Measurements from ENCODE around the gene ATF3. TPM values are rescaled to one million over a fixed set of nuclear protein-coding genes. Genes with fewer than 3 reads are reported as not detected.

The ATF3 gene
- total RNA-seq, 1 experiment from 2014 or later, result 43.2 TPM

- Histone ChIP-seq H3K4me3 (replicated peaks in 1 of 2; ENCODE audit: low read depth in 1 of 2, low read length in 2 of 2) (no peak overlapping the region), H3K4me1 (ENCODE audit: control insufficient read depth in 1 of 2, insufficient read depth in 2 of 2, low read length in 2 of 2) (peaks cover 11 to 48% of the 10 kb centered on the region in 2 experiments; a peak in 3 of 4 replicates), H3K27ac (ENCODE audit: low read depth, low read length) (no peak overlapping the region), H4K20me1 (ENCODE audit: insufficient read depth) (no peaks in the 10 kb centered on the region; the same call in 1 of the 2 replicates), H3K27me3 (ENCODE audit: insufficient read depth, low read length) (peaks cover 19% of the 10 kb centered on the region; the same call in 1 of the 2 replicates), H3K9me2 (ENCODE audit: insufficient read depth) (no peaks in the 10 kb centered on the region), H2AFZ (ENCODE audit: low read depth, low read length, poor library complexity, severe bottlenecking) (no peak overlapping the region), H3K79me2 (ENCODE audit: insufficient read depth, low read length) (peaks cover 60% of the 10 kb centered on the region), H3K9ac (ENCODE audit: low read length) (no peak overlapping the region), H3K4me2 (ENCODE audit: low read length) (peak overlapping the region; percentile 97), H3K36me3 (ENCODE audit: control insufficient read depth in 1 of 2, insufficient read depth in 2 of 2, low read length in 2 of 2) (peaks cover 5 to 10% of the 10 kb centered on the region in 2 experiments; a peak in 1 of 4 replicates), H3K9me3 (ENCODE audit: control insufficient read depth in 1 of 2, insufficient read depth in 1 of 2, low read depth in 1 of 2, low read length in 2 of 2) (no peaks in the 10 kb centered on the region)
- TF ChIP-seq ZNF274 (IDR thresholded peaks at IDR 0.05; ENCODE audit: low read depth, low read length) (no peak), ATF3 (IDR thresholded peaks at IDR 0.05) (no peak), POLR2AphosphoS5 (IDR thresholded peaks at IDR 0.05; ENCODE audit: low read depth, low read length) (0 out of 2 replicates have a peak, but pooled peaks have one; percentile 35)
- ChIA-PET RAD21 (ENCODE audit: low non-redundant PET in 1 of 2, low total read pairs in 2 of 2, uncharacterized antibody in 2 of 2, unreplicated experiment in 2 of 2) (interaction anchor here in 1 of 2 experiments (1.1 kb wide), 1 partner anchor 133 kb away, joined by 5 read pairs; no protein-coding TSS in a partner anchor), CTCF (interaction anchor here (1.8 kb wide), 1 partner anchor 133 kb away, joined by 7 read pairs; no protein-coding TSS in a partner anchor), POLR2A (no interaction called here)
- DNase-seq (ENCODE audit: low read depth, low spot score) (no peak), ATAC-seq (no peak)
- intact Hi-C loops (cut with micrococcal nuclease), result no loop called here
- BruUV-seq (replicated peaks), result no TSS peak
Measured at GRCh38 chr1:212610575-212610967, 2.0 kb downstream of the ATF3 start.

GRCh38 chr1:212611000-212611948 is 2.7 kb downstream of the ATF3 start:
- Histone ChIP-seq H3K4me3 (replicated peaks in 1 of 2; ENCODE audit: low read depth in 1 of 2, low read length in 2 of 2) (no peak overlapping the region), H3K4me1 (ENCODE audit: control insufficient read depth in 1 of 2, insufficient read depth in 2 of 2, low read length in 2 of 2) (peaks cover 11 to 43% of the 10 kb centered on the region in 2 experiments; a peak in 3 of 4 replicates), H3K27ac (ENCODE audit: low read depth, low read length) (no peak overlapping the region), H3K27me3 (ENCODE audit: insufficient read depth, low read length) (peaks cover 12% of the 10 kb centered on the region; the same call in 1 of the 2 replicates), H3K36me3 (ENCODE audit: control insufficient read depth in 1 of 2, insufficient read depth in 2 of 2, low read length in 2 of 2) (peaks cover 8 to 14% of the 10 kb centered on the region in 2 experiments; a peak in 1 of 4 replicates), H3K9ac (ENCODE audit: low read length) (no peak overlapping the region), H3K9me3 (ENCODE audit: control insufficient read depth in 1 of 2, insufficient read depth in 1 of 2, low read depth in 1 of 2, low read length in 2 of 2) (no peaks in the 10 kb centered on the region), H3K4me2 (ENCODE audit: low read length) (peak overlapping the region; percentile 97), H2AFZ (ENCODE audit: low read depth, low read length, poor library complexity, severe bottlenecking) (no peak overlapping the region), H3K9me2 (ENCODE audit: insufficient read depth) (no peaks in the 10 kb centered on the region), H3K79me2 (ENCODE audit: insufficient read depth, low read length) (peaks cover 60% of the 10 kb centered on the region), H4K20me1 (ENCODE audit: insufficient read depth) (no peaks in the 10 kb centered on the region; the same call in 1 of the 2 replicates)
- BruUV-seq (replicated peaks), result no TSS peak
- ATAC-seq (no peak), DNase-seq (ENCODE audit: low read depth, low spot score) (no peak)
- ChIA-PET RAD21 (ENCODE audit: low non-redundant PET in 1 of 2, low total read pairs in 2 of 2, uncharacterized antibody in 2 of 2, unreplicated experiment in 2 of 2) (no interaction called here), CTCF (interaction anchor here (1.8 kb wide), 1 partner anchor 134 kb away, joined by 7 read pairs; no protein-coding TSS in a partner anchor), POLR2A (interaction anchor here (0.7 to 1.2 kb wide), 2 partner anchors 9 to 143 kb away, joined by 3 read pairs; no protein-coding TSS in a partner anchor)
- intact Hi-C loops (cut with micrococcal nuclease), result no loop called here
- TF ChIP-seq ZNF274 (IDR thresholded peaks at IDR 0.05; ENCODE audit: low read depth, low read length), result no peak
- TF ChIP-seq SIN3A (IDR thresholded peaks at IDR 0.05; ENCODE audit: low read depth), result no peak
- no peak for TF ChIP-seq YY1 (IDR thresholded peaks at IDR 0.05; ENCODE audit: extremely low read depth, insufficient replicate concordance, low read depth, low read length)
